Activated naive CD4-positive, alpha-beta T cell treated with anti-CD3 and anti-CD28 coated beads for 36 hours (primary cell): ENCODE data around the gene STARD7. TPM values are rescaled to one million over a fixed set of nuclear protein-coding genes. Genes with fewer than 3 reads are reported as not detected.

Experiments used
- CTCF ChIA-PET: fragments of 350-600 bp; sonication (Branson Sonifier 250); formaldehyde crosslinking; loops from one replicate; lab custom pipeline; 2021; ENCODE audit warnings: antibody characterized with exemption; lab: Charles Lee
- DNase-seq: peaks from one replicate; pipeline ENCODE4 v3.0.0-alpha.2; 2020
- H3K27ac Mint-ChIP-seq: one replicate; pipeline ENCODE4 v1.8.0; 2021; ENCODE audit warnings: mild to moderate bottlenecking, mixed read lengths
- H3K27me3 Mint-ChIP-seq: one replicate; pipeline ENCODE4 v1.8.0; 2021; ENCODE audit warnings: low read depth, mixed read lengths
- H3K36me3 Mint-ChIP-seq: one replicate; pipeline ENCODE4 v1.8.0; 2021; ENCODE audit warnings: low read depth, mixed read lengths
- H3K4me1 Mint-ChIP-seq: one replicate; pipeline ENCODE4 v1.8.0; 2021; ENCODE audit warnings: low read depth, mixed read lengths
- H3K4me3 Mint-ChIP-seq: one replicate; pipeline ENCODE4 v1.8.0; 2021; ENCODE audit warnings: mild to moderate bottlenecking, moderate library complexity, mixed read lengths
- H3K9me3 Mint-ChIP-seq: one replicate; pipeline ENCODE4 v1.8.0; 2021; ENCODE audit warnings: mixed read lengths
- intact Hi-C: fragments of 100-400 bp; cut with micrococcal nuclease; formaldehyde crosslinking; loops from one replicate; pipeline ENCODE4 v1.15.1; 2023
- total RNA-seq, 2 experiments: library from RNA; stranded (reverse); gene quantifications; one replicate each; pipeline ENCODE4 v1.2.3, GENCODE V29; 2021

STARD7 gene
- total RNA-seq, 2 experiments from 2014 or later: 84.7 to 87.6 TPM

DNA sequence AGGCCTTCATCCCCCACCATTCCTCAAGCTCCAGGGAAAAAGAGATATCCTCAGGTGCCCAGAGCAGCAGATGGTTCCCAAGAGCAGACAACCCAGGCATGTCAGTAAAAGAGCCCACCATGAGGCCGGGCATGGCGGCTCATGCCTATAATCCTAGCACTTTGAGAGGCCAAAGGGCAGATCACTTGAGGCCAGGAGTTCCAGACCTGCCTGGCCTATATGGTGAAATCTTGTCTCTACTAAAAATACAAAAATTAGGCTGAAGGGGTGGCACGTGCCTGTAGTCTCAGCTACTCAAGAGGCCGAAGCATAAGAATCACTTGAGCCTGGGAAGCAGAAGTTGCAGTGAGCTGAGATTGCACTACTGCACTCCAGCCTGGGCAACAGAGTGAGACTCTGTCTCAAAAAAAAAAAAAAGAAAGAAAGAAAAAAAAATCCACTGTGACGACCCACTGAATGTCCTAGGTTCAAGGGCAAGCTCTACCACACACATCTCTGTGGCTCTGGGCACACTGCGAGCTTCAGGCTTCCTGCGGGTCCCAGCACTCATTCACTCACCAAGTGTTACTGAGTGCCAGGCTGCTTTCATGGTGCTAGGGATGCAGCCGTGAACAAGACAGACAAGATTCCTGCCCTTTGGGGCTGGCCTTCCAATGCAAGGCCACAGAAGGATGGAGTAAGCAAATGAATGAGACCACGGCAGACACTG lies 56.9 kb downstream of the STARD7 start:
- no peak overlapping the region for H3K4me3 Mint-ChIP-seq
- DNase-seq: peak; percentile 3
- no peaks in the 10 kb centered on the region for H3K27me3 Mint-ChIP-seq
- intact Hi-C loops: no loop called here
- H3K9me3 Mint-ChIP-seq: no peaks in the 10 kb centered on the region
- peaks cover 90% of the 10 kb centered on the region for H3K4me1 Mint-ChIP-seq
- H3K36me3 Mint-ChIP-seq: peaks cover 3% of the 10 kb centered on the region
- peak overlapping the region; percentile 51 for H3K27ac Mint-ChIP-seq
- CTCF ChIA-PET: interaction anchor here (1.3 to 2.8 kb wide), 2 partner anchors 23 to 160 kb away, joined by 3 to 24 read pairs; partner anchors contain the start of gene ANKRD36C

DNA sequence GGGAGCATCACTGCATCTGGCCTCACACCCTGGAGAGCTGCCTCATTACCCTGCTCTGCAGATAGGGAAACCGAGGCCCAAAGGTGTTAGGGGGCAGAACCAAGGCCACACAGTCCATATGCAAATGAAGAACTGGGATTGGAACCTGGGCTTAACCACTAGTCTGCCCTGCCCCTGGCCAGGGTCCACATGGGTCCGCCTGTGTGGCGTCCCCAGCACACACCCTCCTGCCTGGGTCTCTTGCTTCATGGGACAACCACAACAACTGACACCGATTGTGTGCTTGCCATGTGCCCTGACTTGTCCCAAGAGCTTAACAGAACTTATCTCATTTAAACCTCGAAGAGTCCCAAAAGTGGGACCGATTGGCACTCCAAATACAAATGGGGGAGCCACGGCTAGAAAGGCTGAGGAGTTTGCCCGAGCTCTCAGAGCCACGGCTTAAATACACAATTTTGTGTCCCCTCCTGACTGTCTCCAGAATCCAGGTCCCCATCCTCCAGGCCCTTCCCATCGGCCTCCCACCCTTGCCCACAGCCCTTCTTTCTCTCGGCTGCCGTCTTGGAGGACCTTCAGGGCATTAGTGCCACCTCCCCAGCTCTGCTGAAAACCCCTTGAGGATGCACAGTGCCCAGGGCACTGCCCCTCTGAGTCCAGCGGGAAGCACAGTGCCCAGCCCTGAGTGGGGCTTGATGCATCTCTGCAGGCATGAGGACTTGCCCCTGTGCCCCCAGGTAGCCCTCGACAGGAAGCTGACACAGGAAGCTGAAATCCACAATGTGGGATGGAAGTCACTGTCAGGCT lies 57.6 kb downstream of the STARD7 start:
- DNase-seq: peak; percentile 4
- intact Hi-C loops: no loop called here
- no peak overlapping the region for H3K4me3 Mint-ChIP-seq
- peaks cover 5% of the 10 kb centered on the region for H3K36me3 Mint-ChIP-seq
- no peaks in the 10 kb centered on the region for H3K9me3 Mint-ChIP-seq
- CTCF ChIA-PET: interaction anchor here (1.3 to 2.8 kb wide), 2 partner anchors 23 to 159 kb away, joined by 3 to 24 read pairs; partner anchors contain the start of gene ANKRD36C
- no peaks in the 10 kb centered on the region for H3K27me3 Mint-ChIP-seq
- peak overlapping the region; percentile 70 for H3K27ac Mint-ChIP-seq
- peaks cover 88% of the 10 kb centered on the region for H3K4me1 Mint-ChIP-seq

DNA sequence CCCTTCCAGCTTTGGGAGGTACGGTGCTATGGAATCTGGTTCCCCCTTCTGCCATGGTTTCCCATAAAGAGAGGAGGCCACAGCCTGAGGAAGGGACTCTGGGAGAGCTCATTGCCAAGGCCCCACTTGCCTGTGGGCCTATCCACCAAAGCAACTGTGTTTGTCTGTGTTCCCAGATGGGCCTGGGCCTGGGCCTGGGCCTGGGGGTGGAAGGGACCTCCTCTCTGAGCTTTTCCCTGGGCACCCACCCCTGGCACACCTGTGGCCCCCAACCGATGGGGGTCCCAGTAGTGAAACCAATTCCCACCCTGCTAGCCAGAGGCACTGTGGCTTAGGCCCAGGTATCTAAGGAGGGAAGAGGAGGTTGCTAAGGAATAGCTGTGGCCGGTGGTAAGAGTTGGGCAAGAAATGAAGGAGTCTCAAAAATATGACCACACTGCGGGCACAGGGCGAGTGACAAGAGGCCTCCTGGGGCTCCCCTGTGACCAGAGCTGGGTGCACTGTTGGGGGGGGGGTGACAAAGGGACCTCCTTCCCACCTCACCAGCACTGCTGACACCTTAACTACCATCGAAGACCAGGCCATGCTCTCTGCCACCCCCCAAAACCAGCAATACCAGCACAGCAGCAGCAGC lies 58.5 kb downstream of the STARD7 start:
- H3K27me3 Mint-ChIP-seq: no peaks in the 10 kb centered on the region
- CTCF ChIA-PET: interaction anchor here (1.0 to 2.8 kb wide), 3 partner anchors 24 to 158 kb away, joined by 3 to 24 read pairs (median 4); partner anchors contain the start of gene ANKRD36C
- H3K4me1 Mint-ChIP-seq: peaks cover 81% of the 10 kb centered on the region
- peaks cover 5% of the 10 kb centered on the region for H3K36me3 Mint-ChIP-seq
- intact Hi-C loops: no loop called here
- H3K27ac Mint-ChIP-seq: peak overlapping the region; percentile 70
- H3K9me3 Mint-ChIP-seq: no peaks in the 10 kb centered on the region
- no peak overlapping the region for H3K4me3 Mint-ChIP-seq
- DNase-seq: no peak

DNA sequence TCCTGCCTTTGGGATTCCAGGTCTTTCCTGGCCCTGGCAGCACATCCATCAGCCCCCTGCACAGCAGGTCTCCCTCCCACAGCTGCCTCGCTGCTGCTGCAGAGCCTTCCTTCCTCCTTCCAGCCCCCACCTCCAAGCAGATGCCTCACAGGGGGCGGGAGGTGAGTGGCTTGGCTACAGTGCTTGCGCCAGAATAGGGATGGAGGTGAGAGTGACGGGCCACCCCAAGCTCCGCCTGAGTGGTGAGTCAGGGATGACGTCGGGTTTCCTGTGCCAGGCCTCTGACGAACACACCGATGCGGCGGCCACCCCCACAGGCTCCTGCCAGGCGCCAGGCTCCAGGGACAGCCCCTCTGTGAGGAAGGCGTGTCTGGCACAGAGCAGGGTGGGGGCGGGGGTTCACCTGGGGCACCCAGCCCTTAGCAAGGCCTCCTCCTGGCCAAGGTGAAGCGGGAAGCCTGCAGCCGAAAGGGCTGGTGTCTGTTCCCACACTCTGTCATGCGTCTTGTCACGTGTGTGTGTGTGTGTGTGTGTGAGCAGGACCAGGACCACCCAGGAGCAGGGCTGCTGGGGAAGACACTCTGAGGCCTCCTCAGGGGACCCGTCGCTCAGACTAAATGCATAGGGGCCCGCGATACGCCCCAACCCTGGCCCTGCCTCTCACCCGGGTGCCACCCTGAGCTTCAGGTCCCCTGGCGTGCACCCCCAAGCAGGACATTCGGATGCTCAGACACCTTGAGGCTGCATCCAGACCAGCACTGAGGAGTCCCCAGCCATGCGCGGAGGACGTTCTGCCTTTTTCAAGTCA lies 60.0 kb downstream of the STARD7 start:
- Mint-ChIP-seq H3K36me3 (peaks cover 16% of the 10 kb centered on the region), H3K4me1 (peaks cover 71% of the 10 kb centered on the region), H3K4me3 (peak overlapping the region; percentile 86), H3K9me3 (no peaks in the 10 kb centered on the region), H3K27me3 (no peaks in the 10 kb centered on the region), H3K27ac (peak overlapping the region; percentile 99)
- CTCF ChIA-PET: interaction anchor here (1.1 to 8.6 kb wide), 4 partner anchors 9 to 108 kb away, joined by 3 to 76 read pairs (median 4); no protein-coding TSS in a partner anchor
- peak; percentile 100 for DNase-seq
- intact Hi-C loops: loop anchor here (1.0 to 5.0 kb wide), 6 partner anchors 9 to 814 kb away; partner anchors contain the start of genes ARID5A and CNNM4

DNA sequence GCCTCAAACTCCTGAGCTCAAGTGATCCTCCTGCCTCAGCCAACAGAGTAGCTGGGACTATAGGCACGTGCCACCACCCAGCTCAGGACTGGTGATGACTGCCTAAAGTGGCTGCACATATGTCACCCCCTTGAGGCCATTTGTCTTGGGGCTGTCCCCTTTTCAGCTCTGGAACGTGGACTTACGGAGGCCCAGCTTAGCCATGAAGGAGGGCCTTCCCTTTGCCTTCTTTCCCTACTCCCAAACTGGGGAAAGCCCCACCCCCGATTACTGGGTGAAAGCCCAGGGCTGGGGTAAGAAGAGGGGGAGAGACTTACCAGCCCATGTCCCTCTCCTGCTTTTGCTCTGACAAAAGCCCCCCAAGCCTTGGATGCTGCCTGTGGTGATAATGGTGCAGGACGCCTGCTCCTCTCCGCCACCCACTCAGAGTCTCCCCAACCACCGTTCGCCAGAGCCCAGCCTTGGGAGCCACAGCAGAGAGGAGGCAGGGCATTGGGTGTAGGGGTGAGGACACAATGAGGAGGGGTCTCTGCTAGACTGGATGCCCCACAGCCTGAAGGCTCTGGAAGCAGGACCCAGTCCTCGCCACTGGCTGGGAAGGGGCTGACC lies 60.9 kb downstream of the STARD7 start:
- H3K27ac Mint-ChIP-seq: peak overlapping the region; percentile 99
- peaks cover 26% of the 10 kb centered on the region for H3K36me3 Mint-ChIP-seq
- H3K27me3 Mint-ChIP-seq: no peaks in the 10 kb centered on the region
- intact Hi-C loops: loop anchor here (1.0 to 5.0 kb wide), 6 partner anchors 10 to 815 kb away; partner anchors contain the start of genes ARID5A and CNNM4
- peaks cover 61% of the 10 kb centered on the region for H3K4me1 Mint-ChIP-seq
- no peaks in the 10 kb centered on the region for H3K9me3 Mint-ChIP-seq
- H3K4me3 Mint-ChIP-seq: peak overlapping the region; percentile 86
- peak; percentile 69 for DNase-seq
- CTCF ChIA-PET: interaction anchor here (0.7 to 18.5 kb wide), 12 partner anchors 9 to 109 kb away, joined by 3 to 482 read pairs (median 6); partner anchors contain the start of genes ADRA2B and ASTL

DNA sequence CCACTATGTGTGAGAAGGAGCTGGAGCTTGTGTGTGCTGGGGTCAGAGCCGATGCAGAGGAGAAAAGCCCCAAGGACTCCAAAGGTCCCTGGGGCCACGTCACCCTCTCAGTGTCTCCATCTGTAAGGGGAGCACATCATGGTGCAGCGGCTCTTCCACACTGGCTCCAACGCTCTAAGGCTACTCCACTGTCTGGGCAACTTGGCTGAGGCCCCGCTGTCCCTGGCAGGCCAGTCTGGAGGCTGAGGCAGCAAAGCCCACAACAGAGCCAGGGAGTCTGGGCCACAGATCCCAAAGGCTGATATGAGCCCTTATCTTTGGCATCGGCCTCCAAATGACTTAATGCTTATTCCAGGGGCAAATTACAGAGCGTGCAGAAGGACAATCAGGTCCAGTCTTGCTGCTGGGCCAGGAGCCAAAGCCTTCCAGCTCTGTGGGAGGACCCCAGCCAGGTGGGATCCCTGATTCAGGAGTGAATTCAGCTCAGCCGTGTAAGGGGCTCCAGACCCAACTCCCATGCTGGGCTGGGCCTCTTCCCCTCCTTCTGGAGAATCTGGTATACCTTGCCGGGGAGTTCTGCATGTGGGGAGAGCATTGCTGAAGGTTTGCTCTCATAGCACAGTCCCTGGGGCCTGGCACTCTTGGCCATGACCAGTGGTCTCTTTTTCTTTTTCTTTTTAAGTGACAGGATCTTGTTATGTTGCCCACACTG lies 61.6 kb downstream of the STARD7 start:
- CTCF ChIA-PET: interaction anchor here (0.7 to 18.5 kb wide), 11 partner anchors 8 to 110 kb away, joined by 3 to 482 read pairs (median 6); partner anchors contain the start of genes ADRA2B and ASTL
- H3K9me3 Mint-ChIP-seq: no peaks in the 10 kb centered on the region
- no peak for DNase-seq
- peaks cover 32% of the 10 kb centered on the region for H3K36me3 Mint-ChIP-seq
- H3K27me3 Mint-ChIP-seq: no peaks in the 10 kb centered on the region
- intact Hi-C loops: loop anchor here (1.0 to 5.0 kb wide), 6 partner anchors 17 to 815 kb away; partner anchors contain the start of gene CNNM4
- peaks cover 62% of the 10 kb centered on the region for H3K4me1 Mint-ChIP-seq
- H3K4me3 Mint-ChIP-seq: peak overlapping the region; percentile 86
- H3K27ac Mint-ChIP-seq: peak overlapping the region; percentile 99

DNA sequence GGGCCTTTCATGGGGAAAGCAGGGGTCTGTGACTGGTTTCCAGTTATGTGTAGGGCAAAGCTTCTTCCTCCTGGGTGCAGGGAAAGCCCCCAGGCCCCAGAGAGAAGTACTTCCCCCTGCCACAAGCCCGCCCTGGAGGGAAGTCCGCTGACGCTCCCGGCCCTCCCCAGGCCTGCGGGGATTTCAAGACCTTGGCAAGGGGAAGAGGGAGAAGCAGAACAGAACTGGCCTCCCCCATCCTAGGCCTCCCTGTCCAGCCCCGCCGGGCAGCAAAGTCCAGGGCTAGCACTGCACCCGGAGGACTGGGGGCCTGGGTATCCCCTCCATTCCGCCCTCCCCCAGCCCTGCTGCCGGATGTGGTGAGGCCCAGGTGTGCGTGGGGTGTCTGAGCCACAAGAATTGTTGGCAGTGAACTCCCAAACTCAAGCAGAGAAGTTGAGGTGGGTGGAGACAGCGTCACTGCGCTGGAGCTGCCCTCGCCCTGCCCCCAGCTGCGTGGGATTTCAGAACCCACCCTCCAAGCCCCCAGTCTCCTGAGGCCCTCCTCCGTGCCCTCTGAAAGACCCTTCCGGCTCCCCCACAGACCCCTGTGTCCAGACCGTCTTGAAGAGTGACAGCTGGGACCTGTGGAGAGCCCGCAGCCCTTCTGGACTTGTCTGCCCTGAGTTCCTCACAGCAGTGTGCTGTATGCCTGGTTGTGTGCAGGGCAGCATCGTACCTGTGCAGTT lies 62.3 kb downstream of the STARD7 start:
- peaks cover 37% of the 10 kb centered on the region for H3K36me3 Mint-ChIP-seq
- intact Hi-C loops: loop anchor here (1.0 to 5.0 kb wide), 6 partner anchors 18 to 816 kb away; partner anchors contain the start of gene CNNM4
- DNase-seq: peak; percentile 96
- H3K27ac Mint-ChIP-seq: peak overlapping the region; percentile 99
- H3K4me1 Mint-ChIP-seq: peaks cover 56% of the 10 kb centered on the region
- H3K27me3 Mint-ChIP-seq: no peaks in the 10 kb centered on the region
- H3K4me3 Mint-ChIP-seq: peak overlapping the region; percentile 86
- CTCF ChIA-PET: interaction anchor here (0.9 to 18.5 kb wide), 7 partner anchors 11 to 30 kb away, joined by 3 to 482 read pairs (median 6); partner anchors contain the start of gene ADRA2B
- H3K9me3 Mint-ChIP-seq: no peaks in the 10 kb centered on the region

DNA sequence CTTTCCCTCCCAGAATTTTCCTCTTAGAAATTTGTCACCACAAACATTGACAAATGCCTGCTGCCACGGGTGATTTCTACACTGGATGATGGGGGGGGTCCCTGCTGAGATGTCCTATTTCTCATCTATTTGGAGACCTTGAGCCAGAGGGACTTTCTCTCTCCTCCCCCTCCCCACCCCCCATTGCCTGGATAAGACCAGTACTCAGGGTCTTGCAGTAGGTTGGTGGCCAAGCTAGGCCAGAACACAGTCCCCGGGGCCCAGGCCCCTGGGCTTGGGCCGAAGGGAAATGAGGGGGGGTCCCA lies 62.8 kb downstream of the STARD7 start:
- H3K9me3 Mint-ChIP-seq: no peaks in the 10 kb centered on the region
- intact Hi-C loops: loop anchor here (1.0 to 5.0 kb wide), 11 partner anchors 19 to 817 kb away; partner anchors contain the start of genes CIAO1, CNNM4, SNRNP200 and STARD7

DNA sequence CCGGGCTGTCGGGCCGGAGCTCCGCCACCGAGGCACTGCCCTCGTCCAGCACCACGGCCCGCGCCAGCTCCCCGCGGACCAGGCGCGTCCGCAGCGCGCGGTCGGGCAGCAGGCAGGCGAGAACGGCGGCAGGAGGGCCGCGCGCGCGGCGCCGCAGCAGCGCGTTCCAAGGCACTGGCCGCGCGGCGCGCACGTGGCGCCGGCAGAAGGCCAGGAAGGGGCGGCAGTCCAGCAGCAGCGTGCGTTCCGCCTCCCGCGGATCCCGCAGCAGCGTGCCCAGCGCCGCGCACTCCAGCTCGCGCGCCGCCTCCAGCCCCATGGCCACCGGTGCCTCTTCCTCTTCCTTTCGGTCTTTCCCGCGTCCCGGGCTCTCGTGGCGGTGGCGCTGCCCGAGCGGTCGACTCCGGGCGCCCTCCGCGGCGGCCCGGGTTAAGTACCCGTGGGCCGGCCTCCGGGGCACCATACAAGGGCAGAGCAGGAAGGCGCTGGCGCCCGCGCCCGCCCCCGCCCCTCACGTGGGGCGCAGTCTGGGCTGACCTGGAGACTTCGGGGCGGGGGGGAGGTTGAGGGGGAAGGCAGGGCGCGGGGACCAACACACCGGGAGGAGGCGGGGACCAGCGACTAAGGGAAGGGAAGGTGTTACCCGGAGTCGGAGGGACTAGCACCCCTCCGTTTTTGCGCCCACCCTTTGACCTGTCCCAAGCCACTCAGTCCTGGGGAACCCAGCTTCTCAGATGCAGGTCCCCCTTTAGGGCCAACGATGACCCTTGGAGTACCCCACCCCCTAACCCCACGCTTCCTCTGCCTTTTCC lies 63.4 kb downstream of the STARD7 start, which contains the start of gene DUSP2:
Gene DUSP2, minus strand, starts transcription at position 405 of the 812 bp plus-strand sequence. Its CDS starts 86 bp downstream, at position 319.
- CTCF ChIA-PET: interaction anchor here (0.5 to 18.5 kb wide), 5 partner anchors 12 to 31 kb away, joined by 3 to 482 read pairs (median 10); no protein-coding TSS in a partner anchor
- Mint-ChIP-seq H3K4me3 (peak within 1 kb of the TSS; percentile 96), H3K36me3 (peaks cover 38% of the 10 kb centered on the region), H3K27ac (peak within 1 kb of the TSS; percentile 99), H3K4me1 (peaks cover 52% of the 10 kb centered on the region), H3K27me3 (no peaks in the 10 kb centered on the region), H3K9me3 (no peaks in the 10 kb centered on the region)
- peak; percentile 95 for DNase-seq
- intact Hi-C loops: loop anchor here (1.0 to 5.0 kb wide), 8 partner anchors 63 to 817 kb away; partner anchors contain the start of genes CIAO1, CNNM4, SNRNP200 and STARD7

More for the DNA sequence above, 62.8 kb downstream of the STARD7 start:
- CTCF ChIA-PET: interaction anchor here (1.5 to 18.5 kb wide), 4 partner anchors 12 to 30 kb away, joined by 3 to 482 read pairs (median 43); no protein-coding TSS in a partner anchor
- peaks cover 38% of the 10 kb centered on the region for H3K36me3 Mint-ChIP-seq
- peak overlapping the region; percentile 99 for H3K27ac Mint-ChIP-seq
- no peaks in the 10 kb centered on the region for H3K27me3 Mint-ChIP-seq
- H3K4me3 Mint-ChIP-seq: peak overlapping the region; percentile 86
- H3K4me1 Mint-ChIP-seq: peaks cover 56% of the 10 kb centered on the region
- no peak for DNase-seq
